A549 (cell line): Measurements from ENCODE around the gene BAHD1.

Source experiments
- BHLHE40 ChIP-seq: IDR thresholded peaks from 2 replicates; pipeline ENCODE4 v1.6.1; 2012; ENCODE audit warnings: low read depth, low read length, inconsistent platforms
- CBX2 ChIP-seq: fragments of 200-600 bp; sonication (generic); IDR thresholded peaks from 2 replicates; pipeline ENCODE4 v1.6.1; 2016; ENCODE audit warnings: low read depth, mild to moderate bottlenecking, borderline replicate concordance
- CHD2 ChIP-seq: fragments of 150-350 bp; IDR thresholded peaks from 2 replicates; pipeline ENCODE4 v1.6.1; 2014; ENCODE audit warnings: low read length; ENCODE audit not compliant: partially characterized antibody
- NR3C1 ChIP-seq: fragments of >200 bp; sonication (Bioruptor Twin); formaldehyde crosslinking; IDR thresholded peaks from 3 replicates; pipeline ENCODE4 v1.6.1; 2017
- POLR2A ChIP-seq: IDR thresholded peaks from 2 replicates; pipeline ENCODE4 v1.6.1; 2012; ENCODE audit warnings: mild to moderate bottlenecking, low read length
- RAD21 ChIP-seq, 2 experiments: fragments of >200 bp in 1 of 2; sonication (Bioruptor Twin) in 1 of 2; formaldehyde crosslinking in 1 of 2; IDR thresholded peaks in 1 of 2; conservative IDR thresholded peaks in 1 of 2; 2 replicates in 1 of 2; 3 replicates in 1 of 2; pipeline ENCODE4 v1.6.1; 2012 to 2018; ENCODE audit warnings: inconsistent platforms in 1 of 2
- RARB ChIP-seq: fragments of 250-450 bp; sonication (Bioruptor Pico); IDR thresholded peaks from 2 replicates; pipeline ENCODE4 v1.8.0; 2021; ENCODE audit warnings: mild to moderate bottlenecking, moderate library complexity
- ZNF302 ChIP-seq: fragments of 250-450 bp; sonication (Bioruptor Pico); IDR thresholded peaks from 2 replicates; pipeline ENCODE4 v1.9.0; 2021; ENCODE audit warnings: inconsistent platforms, mild to moderate bottlenecking, moderate library complexity
- TF ChIP-seq, protein P1 (sequence below): fragments of >200 bp; sonication (Bioruptor Twin); formaldehyde crosslinking; IDR thresholded peaks from 3 replicates; pipeline ENCODE4 v1.5.1; 2016
- TF ChIP-seq, protein P2 (sequence below): fragments of 200-600 bp; sonication (generic); IDR thresholded peaks from 2 replicates; pipeline ENCODE4 v1.6.1; 2016; ENCODE audit warnings: antibody characterized with exemption, mild to moderate bottlenecking, moderate library complexity
- TF ChIP-seq, protein P3 (sequence below): IDR thresholded peaks from 2 replicates; pipeline ENCODE4 v1.6.1; 2012
- TF ChIP-seq, protein P4 (sequence below): IDR thresholded peaks from 2 replicates; pipeline ENCODE4 v1.6.1; 2012; ENCODE audit warnings: low read depth, borderline replicate concordance
- TF ChIP-seq, protein P5 (sequence below): fragments of 150-350 bp; IDR thresholded peaks from 2 replicates; pipeline ENCODE4 v1.6.1; 2014; ENCODE audit warnings: low read depth, mild to moderate bottlenecking, low read length

DNA sequence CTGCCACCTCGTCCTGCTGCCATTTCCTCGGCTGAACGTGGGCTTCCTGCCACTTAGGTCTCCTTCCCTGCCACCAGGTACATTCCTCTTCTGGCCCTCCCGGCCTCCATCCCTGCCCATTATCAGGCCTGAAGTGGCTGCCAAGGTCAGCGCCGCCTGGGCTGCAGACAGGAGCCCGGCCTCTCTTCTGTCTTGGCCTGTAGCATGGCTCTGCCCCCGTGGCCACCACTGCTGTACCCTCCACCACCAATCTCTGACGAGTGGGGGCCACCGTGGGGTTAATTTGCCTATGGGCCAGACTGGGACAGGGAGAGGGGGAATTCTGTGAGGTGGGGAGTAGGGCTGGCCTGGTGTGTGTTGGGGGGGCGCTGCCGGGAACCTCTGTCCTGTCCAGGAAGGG is 2.0 kb upstream of the BAHD1 start:
- no peak for TF ChIP-seq RAD21 (conservative IDR thresholded peaks at IDR 0.05 in 1 of 2, IDR thresholded peaks at IDR 0.05 in 1 of 2)
- no peak for TF ChIP-seq CHD2
- TF ChIP-seq POLR2A = no peak
- TF ChIP-seq, protein P1, sequence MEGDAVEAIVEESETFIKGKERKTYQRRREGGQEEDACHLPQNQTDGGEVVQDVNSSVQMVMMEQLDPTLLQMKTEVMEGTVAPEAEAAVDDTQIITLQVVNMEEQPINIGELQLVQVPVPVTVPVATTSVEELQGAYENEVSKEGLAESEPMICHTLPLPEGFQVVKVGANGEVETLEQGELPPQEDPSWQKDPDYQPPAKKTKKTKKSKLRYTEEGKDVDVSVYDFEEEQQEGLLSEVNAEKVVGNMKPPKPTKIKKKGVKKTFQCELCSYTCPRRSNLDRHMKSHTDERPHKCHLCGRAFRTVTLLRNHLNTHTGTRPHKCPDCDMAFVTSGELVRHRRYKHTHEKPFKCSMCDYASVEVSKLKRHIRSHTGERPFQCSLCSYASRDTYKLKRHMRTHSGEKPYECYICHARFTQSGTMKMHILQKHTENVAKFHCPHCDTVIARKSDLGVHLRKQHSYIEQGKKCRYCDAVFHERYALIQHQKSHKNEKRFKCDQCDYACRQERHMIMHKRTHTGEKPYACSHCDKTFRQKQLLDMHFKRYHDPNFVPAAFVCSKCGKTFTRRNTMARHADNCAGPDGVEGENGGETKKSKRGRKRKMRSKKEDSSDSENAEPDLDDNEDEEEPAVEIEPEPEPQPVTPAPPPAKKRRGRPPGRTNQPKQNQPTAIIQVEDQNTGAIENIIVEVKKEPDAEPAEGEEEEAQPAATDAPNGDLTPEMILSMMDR = no peak
- no peak for TF ChIP-seq NR3C1
- TF ChIP-seq, protein P2, sequence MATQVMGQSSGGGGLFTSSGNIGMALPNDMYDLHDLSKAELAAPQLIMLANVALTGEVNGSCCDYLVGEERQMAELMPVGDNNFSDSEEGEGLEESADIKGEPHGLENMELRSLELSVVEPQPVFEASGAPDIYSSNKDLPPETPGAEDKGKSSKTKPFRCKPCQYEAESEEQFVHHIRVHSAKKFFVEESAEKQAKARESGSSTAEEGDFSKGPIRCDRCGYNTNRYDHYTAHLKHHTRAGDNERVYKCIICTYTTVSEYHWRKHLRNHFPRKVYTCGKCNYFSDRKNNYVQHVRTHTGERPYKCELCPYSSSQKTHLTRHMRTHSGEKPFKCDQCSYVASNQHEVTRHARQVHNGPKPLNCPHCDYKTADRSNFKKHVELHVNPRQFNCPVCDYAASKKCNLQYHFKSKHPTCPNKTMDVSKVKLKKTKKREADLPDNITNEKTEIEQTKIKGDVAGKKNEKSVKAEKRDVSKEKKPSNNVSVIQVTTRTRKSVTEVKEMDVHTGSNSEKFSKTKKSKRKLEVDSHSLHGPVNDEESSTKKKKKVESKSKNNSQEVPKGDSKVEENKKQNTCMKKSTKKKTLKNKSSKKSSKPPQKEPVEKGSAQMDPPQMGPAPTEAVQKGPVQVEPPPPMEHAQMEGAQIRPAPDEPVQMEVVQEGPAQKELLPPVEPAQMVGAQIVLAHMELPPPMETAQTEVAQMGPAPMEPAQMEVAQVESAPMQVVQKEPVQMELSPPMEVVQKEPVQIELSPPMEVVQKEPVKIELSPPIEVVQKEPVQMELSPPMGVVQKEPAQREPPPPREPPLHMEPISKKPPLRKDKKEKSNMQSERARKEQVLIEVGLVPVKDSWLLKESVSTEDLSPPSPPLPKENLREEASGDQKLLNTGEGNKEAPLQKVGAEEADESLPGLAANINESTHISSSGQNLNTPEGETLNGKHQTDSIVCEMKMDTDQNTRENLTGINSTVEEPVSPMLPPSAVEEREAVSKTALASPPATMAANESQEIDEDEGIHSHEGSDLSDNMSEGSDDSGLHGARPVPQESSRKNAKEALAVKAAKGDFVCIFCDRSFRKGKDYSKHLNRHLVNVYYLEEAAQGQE = no peak
- no peak for TF ChIP-seq BHLHE40
- TF ChIP-seq RARB (CRISPR knock-in tag) = no peak
- no peak for TF ChIP-seq CBX2
- TF ChIP-seq, protein P3, sequence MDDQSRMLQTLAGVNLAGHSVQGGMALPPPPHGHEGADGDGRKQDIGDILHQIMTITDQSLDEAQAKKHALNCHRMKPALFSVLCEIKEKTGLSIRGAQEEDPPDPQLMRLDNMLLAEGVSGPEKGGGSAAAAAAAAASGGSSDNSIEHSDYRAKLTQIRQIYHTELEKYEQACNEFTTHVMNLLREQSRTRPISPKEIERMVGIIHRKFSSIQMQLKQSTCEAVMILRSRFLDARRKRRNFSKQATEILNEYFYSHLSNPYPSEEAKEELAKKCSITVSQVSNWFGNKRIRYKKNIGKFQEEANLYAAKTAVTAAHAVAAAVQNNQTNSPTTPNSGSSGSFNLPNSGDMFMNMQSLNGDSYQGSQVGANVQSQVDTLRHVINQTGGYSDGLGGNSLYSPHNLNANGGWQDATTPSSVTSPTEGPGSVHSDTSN = no peak
- no peak for TF ChIP-seq ZNF302 (CRISPR knock-in tag)
- TF ChIP-seq, protein P4, sequence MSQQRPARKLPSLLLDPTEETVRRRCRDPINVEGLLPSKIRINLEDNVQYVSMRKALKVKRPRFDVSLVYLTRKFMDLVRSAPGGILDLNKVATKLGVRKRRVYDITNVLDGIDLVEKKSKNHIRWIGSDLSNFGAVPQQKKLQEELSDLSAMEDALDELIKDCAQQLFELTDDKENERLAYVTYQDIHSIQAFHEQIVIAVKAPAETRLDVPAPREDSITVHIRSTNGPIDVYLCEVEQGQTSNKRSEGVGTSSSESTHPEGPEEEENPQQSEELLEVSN = no peak
- TF ChIP-seq, protein P5, sequence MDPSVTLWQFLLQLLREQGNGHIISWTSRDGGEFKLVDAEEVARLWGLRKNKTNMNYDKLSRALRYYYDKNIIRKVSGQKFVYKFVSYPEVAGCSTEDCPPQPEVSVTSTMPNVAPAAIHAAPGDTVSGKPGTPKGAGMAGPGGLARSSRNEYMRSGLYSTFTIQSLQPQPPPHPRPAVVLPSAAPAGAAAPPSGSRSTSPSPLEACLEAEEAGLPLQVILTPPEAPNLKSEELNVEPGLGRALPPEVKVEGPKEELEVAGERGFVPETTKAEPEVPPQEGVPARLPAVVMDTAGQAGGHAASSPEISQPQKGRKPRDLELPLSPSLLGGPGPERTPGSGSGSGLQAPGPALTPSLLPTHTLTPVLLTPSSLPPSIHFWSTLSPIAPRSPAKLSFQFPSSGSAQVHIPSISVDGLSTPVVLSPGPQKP = no peak
